Measurements from ENCODE around the gene DENND6B. TPM values are rescaled to one million over a fixed set of nuclear protein-coding genes. Genes with fewer than 3 reads are reported as not detected.

DENND6B gene
- total and polyA plus RNA-seq, 2 donors (not counting 3 experiments of a cell fraction or from before 2014, with no cell fraction given) = 4.1 to 5.9 TPM

DNA sequence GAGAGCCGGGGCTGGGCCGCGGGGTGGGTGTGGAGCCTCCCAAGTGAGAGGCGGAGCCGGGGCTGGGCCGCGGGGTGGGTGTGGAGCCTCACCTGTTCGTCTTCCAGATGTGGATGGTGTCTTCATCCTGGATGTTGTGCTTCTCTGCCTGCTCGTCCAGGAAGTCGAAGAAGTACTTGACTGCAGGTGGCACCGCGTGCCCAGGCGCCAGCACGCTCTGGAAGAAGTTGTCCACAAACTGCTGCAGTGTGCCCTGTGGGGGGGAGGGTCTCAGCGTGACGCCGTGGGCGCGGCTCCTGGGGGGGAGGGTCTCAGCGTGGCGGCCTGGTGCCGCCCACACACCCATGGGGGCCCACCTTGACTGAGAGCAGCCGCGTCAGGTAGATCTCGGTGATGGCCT lies 49.1 kb downstream of the DENND6B start:
- peaks cover 34 to 64% of the 10 kb centered on the region in 2 experiments for H3K36me3 ChIP-seq (ENCODE audit: control insufficient read depth in 2 of 2, extremely low read depth in 1 of 2, insufficient read depth in 2 of 2, low read length in 2 of 2)
- no peak overlapping the region for H3K9ac ChIP-seq (replicated peaks; ENCODE audit: extremely low read depth, insufficient read depth, low read length)
- H3K4me2 ChIP-seq (ENCODE audit: insufficient read depth, low read length) = no peak overlapping the region
- BruUV-seq (replicated peaks) = no TSS peak
- no peaks in the 10 kb centered on the region for H3K9me1 ChIP-seq (replicated peaks; ENCODE audit: control insufficient read depth, extremely low read depth, insufficient read depth, low read length)
- no peak overlapping the region for H2AFZ ChIP-seq (ENCODE audit: low read depth, low read length)
- DNase-seq (ENCODE audit: low read depth, low spot score) = no peak
- no peaks in the 10 kb centered on the region for H4K20me1 ChIP-seq (replicated peaks; ENCODE audit: control insufficient read depth, extremely low read depth, insufficient read depth, low read length)
- no peak for FAIRE-seq
- ChIA-PET POLR2A (no interaction called here), CTCF (no interaction called here)
- no peak overlapping the region for H3K4me3 ChIP-seq (replicated peaks in 1 of 3; ENCODE audit: insufficient read depth in 1 of 3, low read depth in 1 of 3, low read length in 3 of 3)
- H3K27ac ChIP-seq (ENCODE audit: insufficient read depth, low read depth, low read length) = no peak overlapping the region
- intact Hi-C loops (cut with micrococcal nuclease) = no loop called here
- H3K4me1 ChIP-seq (ENCODE audit: control insufficient read depth, extremely low read depth, insufficient read depth, low read length) = peaks cover 2% of the 10 kb centered on the region
- no peaks in the 10 kb centered on the region for H3K9me3 ChIP-seq (replicated peaks; ENCODE audit: control insufficient read depth, insufficient read depth, low read length)
- no peaks in the 10 kb centered on the region for H3K27me3 ChIP-seq (ENCODE audit: control insufficient read depth in 2 of 2, insufficient read depth in 2 of 2, low read length in 2 of 2)
- dilution Hi-C loops (cut with MboI; ENCODE audit: extremely low pct_ligation_motif_present, low sequenced_read_pairs) = no loop called here
- TF ChIP-seq EZH2 (IDR thresholded peaks at IDR 0.05; ENCODE audit: borderline replicate concordance, low read depth, low read length, severe bottlenecking) = no peak
- H3K79me2 ChIP-seq (ENCODE audit: control insufficient read depth, insufficient read depth, low read length) = no peaks in the 10 kb centered on the region

DNA sequence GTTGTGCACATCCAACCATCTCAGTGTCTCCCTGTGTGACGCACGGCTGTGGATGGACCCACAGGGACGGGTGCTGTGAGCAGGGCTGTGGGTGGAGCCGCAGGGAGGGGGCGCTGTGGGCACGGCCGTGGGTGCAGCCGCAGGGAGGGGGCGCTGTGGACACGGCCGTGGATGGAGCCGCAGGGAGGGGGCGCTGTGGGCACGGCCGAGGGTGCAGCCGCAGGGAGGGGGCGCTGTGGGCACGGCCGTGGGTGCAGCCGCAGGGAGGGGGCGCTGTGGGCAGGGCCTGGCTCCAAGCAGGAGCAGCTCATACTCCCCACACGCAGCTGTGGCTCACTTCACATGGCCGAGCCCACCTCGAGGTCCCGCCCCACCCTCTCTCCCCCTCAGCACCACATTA lies 50.7 kb downstream of the DENND6B start:
- Histone ChIP-seq H3K9ac (replicated peaks; ENCODE audit: extremely low read depth, insufficient read depth, low read length) (no peak overlapping the region), H3K4me2 (ENCODE audit: insufficient read depth, low read length) (no peak overlapping the region), H3K27me3 (ENCODE audit: control insufficient read depth in 2 of 2, insufficient read depth in 2 of 2, low read length in 2 of 2) (no peaks in the 10 kb centered on the region), H4K20me1 (replicated peaks; ENCODE audit: control insufficient read depth, extremely low read depth, insufficient read depth, low read length) (no peaks in the 10 kb centered on the region), H3K36me3 (ENCODE audit: control insufficient read depth in 2 of 2, extremely low read depth in 1 of 2, insufficient read depth in 2 of 2, low read length in 2 of 2) (peaks cover 26 to 50% of the 10 kb centered on the region in 2 experiments), H3K27ac (ENCODE audit: insufficient read depth, low read depth, low read length) (no peak overlapping the region), H3K9me3 (replicated peaks; ENCODE audit: control insufficient read depth, insufficient read depth, low read length) (no peaks in the 10 kb centered on the region), H3K4me1 (ENCODE audit: control insufficient read depth, extremely low read depth, insufficient read depth, low read length) (peaks cover 6% of the 10 kb centered on the region), H3K4me3 (replicated peaks in 1 of 3; ENCODE audit: insufficient read depth in 1 of 3, low read depth in 1 of 3, low read length in 3 of 3) (no peak overlapping the region), H2AFZ (ENCODE audit: low read depth, low read length) (no peak overlapping the region), H3K9me1 (replicated peaks; ENCODE audit: control insufficient read depth, extremely low read depth, insufficient read depth, low read length) (no peaks in the 10 kb centered on the region), H3K79me2 (ENCODE audit: control insufficient read depth, insufficient read depth, low read length) (no peaks in the 10 kb centered on the region)
- intact Hi-C loops (cut with micrococcal nuclease) = loop anchor here (1.0 kb wide), 1 partner anchor 51 kb away; the partner anchor contains the start of gene DENND6B
- peak; percentile 43 for DNase-seq (ENCODE audit: low read depth, low spot score)
- dilution Hi-C loops (cut with MboI; ENCODE audit: extremely low pct_ligation_motif_present, low sequenced_read_pairs) = no loop called here
- no TSS peak for BruUV-seq (replicated peaks)
- ChIA-PET POLR2A (no interaction called here), CTCF (interaction anchor here (0.6 to 3.1 kb wide), 12 partner anchors 9 to 65 kb away, joined by 3 to 36 read pairs (median 4); partner anchors contain the start of genes DENND6B and PLXNB2)
- TF ChIP-seq MYC (IDR thresholded peaks at IDR 0.05; ENCODE audit: low read depth, low read length) = no peak
- TF ChIP-seq, protein P1, sequence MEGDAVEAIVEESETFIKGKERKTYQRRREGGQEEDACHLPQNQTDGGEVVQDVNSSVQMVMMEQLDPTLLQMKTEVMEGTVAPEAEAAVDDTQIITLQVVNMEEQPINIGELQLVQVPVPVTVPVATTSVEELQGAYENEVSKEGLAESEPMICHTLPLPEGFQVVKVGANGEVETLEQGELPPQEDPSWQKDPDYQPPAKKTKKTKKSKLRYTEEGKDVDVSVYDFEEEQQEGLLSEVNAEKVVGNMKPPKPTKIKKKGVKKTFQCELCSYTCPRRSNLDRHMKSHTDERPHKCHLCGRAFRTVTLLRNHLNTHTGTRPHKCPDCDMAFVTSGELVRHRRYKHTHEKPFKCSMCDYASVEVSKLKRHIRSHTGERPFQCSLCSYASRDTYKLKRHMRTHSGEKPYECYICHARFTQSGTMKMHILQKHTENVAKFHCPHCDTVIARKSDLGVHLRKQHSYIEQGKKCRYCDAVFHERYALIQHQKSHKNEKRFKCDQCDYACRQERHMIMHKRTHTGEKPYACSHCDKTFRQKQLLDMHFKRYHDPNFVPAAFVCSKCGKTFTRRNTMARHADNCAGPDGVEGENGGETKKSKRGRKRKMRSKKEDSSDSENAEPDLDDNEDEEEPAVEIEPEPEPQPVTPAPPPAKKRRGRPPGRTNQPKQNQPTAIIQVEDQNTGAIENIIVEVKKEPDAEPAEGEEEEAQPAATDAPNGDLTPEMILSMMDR (IDR thresholded peaks at IDR 0.05; ENCODE audit: extremely low read depth in 1 of 2, insufficient read depth in 1 of 2, low read depth in 1 of 2, low read length in 2 of 2) = peak; percentile 38 to 50
- FAIRE-seq = peak; percentile 33

Measured in endothelial cell of umbilical vein (primary cell).